HG02943 (cell line): Measurements from ENCODE around the gene TTC32.

Experiments
- ATAC-seq: cut with Tn5 transposase; IDR thresholded peaks from one replicate; pipeline ENCODE4 v1.9.1; 2021; ENCODE audit warnings: mild to moderate bottlenecking, low read depth, moderate library complexity; ENCODE audit not compliant: unreplicated experiment

TTC32 gene

DNA sequence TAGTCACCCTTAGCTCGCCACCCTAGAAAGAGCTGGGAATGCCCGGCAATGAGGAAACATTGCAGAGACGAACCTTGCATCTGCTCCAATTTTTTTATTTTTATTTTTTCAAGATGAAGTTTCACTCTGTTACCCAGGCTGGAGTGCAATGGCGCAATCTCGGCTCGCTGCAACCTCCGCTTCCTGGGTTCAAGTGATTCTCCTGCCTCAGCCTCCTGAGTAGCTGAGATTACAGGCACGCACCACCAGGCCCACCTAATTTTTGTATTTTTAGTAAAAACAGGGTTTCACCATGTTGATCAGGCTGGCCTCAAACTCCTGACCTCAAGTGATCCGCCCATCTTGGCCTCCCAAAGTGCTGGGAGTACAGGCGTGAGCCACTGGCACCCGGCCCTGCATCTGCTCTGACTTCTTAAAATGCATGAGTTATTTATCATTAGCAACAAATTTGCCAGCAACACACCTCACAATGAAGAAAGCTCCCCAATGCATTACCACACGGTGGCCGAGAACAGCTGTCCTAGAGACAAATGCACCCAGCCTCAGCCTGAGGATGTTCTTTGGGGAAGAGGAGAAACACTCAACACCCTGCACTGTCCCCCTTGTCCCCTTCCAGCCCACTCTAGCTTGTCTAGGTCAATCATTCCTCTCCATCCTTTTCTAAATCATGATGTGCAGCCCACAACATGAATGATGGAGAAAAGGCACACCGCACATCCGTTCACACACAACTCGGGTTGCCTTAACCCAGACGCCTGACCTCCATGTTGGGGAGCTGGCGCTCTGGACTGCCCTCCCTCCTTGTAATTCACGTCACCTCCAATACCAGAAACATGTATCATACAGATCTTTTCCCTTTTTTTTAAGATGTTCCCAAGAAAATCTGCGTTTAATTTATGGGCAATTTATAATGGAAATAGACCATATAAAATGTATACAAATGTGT, 46.9 kb downstream of the TTC32 start:
- no peak for ATAC-seq

DNA sequence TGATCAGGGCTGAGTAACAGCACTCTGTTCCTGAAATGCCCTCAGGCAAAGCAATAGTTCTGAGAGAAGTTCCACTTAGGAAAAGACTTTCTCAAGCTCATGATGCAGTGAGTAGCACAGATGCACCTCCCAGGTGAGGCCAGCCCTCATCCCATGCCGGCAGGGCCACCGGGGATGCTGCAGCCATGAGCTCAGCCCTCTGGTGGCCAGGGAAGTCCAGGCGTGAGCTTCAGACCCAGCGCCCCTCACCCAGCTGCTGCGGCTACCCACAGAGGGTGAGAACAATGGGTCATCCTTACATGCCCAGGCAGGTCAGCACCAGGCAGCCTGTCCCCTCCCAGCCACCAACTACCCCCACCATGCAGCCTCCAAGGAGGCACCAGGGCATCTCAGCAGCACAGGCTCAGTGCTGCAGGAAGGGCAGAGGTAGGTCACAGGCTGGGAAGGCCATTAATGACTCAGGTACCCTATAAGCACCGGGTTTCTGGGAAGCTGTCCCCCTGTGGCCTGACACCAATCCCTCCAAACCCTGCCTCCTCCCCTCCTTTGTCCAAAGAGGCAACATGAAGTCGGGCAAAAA, 50.6 kb downstream of the TTC32 start:
- ATAC-seq: no peak

DNA sequence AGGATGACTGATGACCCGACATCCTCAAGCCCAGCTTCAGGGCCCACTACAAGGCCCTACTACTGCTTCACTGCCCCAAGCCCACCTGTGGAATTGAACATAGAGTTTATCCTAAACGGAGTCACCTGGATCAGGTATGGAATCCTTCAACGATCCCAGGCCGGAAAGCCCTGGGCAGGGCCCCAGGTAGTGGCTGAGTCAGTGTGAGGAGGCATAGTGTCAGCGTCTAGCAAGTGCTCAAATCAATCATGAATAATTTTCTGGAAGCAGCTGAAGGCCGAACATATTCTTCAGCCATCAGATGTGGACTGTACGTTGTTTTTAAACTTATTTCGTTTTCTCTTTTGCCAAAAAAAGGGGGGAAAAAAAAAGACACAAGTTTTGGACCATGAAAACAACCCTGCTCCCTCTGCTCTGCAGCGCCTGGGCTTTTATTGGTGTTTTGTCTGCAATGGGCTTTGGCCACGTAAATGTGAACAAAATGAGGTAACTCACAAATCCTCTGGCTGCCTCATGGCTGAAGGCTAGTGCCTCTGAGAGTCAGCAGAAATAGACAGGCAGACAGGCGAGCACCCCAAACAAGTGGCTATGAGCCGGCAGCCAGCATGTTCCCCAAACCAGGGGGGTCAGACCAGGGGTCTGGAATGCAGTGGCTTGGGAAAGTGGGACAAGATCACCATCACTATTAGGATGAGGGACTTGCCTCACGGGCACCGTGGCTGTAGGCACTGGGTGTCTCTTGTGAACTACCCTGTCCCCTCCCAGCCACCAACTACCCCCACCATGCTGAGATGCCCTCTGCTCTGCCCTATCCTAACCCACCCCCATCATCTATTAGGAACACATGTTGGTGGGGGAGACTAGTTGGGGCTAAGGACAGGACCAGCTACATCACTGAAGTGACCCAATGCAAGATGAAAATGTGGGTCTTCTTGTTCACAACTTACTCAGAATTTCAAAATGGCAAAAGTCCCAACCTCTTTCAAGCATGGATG, 51.4 kb downstream of the TTC32 start:
- ATAC-seq: no peak

DNA sequence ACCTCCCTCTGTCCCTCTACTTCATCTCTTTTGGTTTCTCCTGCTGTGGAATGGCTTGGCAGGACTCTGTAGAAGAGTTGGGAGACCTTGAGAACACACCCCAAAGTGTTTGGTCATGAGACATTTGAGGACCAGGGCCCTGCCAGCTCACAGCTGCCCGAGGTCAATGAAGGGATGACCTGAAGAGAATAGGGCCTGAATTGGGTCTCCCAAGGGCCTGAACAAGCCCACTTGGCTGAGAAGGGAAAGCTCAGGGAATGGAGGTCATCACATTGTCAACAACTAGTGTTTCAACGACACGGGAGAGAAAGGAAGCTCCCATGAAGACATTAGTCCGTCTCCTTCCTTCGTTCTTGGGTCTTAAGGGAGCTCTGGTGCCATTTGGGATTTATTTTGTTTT, 52.8 kb downstream of the TTC32 start:
- ATAC-seq: no peak

DNA sequence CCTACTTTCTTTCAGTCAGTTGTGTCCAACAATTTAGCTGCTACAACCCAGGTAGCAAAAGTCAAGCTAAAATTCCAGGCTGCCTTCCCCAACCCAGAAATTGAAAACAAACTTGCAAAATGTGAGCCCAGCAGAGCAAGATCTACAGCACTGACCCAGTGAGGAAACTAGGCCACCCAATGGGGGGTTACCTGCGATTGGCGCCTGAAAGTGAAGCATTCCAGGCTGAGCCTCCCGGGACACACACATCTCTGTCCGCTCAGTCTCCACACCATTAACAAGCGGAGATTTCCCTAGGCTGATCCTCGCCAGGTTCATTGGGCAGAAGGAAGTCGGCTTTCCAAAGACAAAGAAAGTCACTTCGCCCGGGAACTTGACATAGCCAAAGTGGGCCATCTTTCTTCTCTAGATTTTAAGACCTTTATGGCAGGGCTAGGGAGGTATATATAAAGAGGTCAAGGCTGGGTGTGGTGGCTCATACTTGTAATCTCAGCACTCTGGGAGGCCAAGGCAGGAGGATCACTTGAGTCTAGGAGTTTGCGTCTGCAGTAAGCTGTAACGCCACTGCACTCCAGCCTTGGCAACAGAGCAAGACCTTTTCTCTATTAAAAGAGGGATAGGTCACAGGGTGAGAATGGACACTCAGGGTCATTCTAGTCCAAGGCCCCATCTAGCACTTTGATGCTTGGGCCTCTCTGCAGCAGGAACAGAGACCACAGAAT, 53.6 kb downstream of the TTC32 start:
- ATAC-seq: no peak

DNA sequence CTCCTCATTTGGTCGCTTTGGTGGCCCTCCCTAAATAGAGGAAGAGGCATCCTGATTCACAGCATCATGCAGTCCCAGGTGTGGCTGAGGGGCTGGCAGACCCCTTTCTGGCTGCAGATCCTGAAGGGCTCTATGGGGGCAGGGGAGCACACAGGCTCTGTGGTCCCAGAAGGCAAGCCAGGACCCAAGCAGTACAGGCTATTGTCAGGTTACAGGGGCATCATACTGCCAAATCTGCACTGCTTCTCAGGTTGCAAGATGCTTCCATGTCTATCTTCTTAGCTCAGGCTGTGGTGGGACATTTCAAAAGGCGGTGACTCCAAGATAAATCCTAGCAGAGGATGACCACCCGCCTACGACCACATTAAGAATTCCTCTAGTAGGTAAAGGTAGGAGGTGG, 54.3 kb downstream of the TTC32 start:
- no peak for ATAC-seq
